Stimulated activated CD4-positive, alpha-beta T cell treated with anti-CD3 and anti-CD28 coated beads, Interleukin-4, amount 100 ng/mL, for 4 hours (primary cell): ENCODE measurements around the gene PLAU.
"Not testable (repeated sequence)": the region's sequence is repeated elsewhere in the genome, so short reads cannot be mapped to it uniquely, and the experiment has no call there.

ENCODE experiments used
- DNase-seq, 2 experiments: peaks; one replicate each; pipeline ENCODE4 v3.0.0-alpha.2; 2020

The PLAU gene

DNA sequence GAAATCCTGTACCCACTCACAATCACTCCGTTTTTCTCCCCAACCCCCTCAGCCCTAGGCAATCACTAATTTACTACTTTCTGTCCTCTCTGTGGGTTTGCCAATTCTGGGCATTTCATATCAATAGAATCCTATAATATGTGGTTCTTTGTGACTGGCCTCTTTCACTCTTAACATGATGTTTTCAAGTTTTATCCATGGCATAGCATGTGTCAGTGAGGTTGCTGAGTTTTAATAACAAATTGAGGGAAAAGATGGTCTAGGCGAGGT is 11.9 kb downstream of the PLAU start:
- DNase-seq, result no peak

DNA sequence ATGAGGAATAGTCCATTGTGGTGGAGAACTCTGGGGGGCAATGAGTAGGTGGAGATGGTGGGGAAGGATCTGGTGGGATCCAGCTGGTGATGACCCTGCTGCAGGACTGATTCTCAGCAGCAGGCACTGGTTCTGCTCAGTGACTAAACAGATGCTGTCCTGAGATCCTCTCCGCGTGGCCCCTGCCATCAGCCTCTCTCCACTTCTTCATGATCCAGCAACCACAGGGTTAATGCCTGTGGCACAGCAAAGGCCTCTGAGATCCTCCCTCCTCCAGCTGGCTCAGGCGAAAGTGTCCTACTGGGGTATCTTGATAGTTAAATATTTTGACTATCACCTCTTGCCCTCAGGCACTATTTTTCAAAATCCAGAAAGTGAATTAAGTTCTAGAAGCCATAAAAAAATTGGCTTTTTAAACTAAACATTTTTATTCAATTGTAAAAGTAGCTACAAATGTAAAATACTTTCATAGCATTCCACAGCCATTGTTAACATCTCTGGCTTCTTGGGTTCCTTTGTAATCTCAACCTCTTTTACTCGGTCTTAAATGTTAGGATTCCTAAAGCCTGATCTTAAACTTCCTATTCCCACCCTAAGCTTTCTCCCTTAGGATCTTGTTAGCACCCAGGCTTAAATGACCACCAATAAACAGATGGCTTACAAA is 13.1 kb downstream of the PLAU start:
- no peak for DNase-seq

DNA sequence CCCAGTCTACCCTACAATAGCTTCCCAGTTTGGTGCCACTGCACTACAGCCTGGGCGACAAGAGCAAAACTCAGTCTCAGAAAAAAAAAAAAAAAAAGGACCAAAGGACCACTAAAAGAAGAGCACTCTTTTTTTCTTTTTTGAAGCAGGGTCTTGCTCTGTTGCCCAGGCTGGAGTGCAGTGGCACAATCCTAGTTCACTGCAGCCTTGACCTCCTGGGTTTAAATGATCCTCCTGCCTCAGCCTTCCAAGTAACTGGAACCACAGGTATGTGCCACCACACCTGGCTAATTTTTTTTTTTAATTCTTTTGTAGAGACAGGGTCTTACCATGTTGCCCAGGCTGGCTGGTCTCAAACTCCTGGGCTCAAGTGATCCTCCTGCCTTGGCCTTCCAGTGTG is 14.0 kb downstream of the PLAU start:
- DNase-seq, result no peak

DNA sequence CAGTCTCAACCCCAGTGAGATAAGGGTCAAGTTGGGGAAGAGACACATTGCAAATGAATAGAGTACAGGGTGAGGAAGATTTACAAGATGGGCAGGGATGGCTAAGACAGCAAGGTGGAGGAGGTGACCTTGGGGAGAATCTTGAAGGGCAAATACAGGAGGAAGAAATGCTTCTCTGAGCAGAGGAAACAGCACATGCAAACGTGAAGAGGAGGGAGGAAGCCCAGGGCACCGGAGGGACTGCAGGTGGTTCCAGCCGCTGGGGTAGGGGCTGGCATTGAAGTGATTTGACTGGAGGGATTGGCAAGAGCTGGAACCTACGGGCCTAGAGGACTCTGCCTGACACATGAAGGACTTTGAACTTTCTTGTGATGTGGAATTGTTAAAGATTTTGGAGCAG is 14.6 kb downstream of the PLAU start:
- no peak for DNase-seq

DNA sequence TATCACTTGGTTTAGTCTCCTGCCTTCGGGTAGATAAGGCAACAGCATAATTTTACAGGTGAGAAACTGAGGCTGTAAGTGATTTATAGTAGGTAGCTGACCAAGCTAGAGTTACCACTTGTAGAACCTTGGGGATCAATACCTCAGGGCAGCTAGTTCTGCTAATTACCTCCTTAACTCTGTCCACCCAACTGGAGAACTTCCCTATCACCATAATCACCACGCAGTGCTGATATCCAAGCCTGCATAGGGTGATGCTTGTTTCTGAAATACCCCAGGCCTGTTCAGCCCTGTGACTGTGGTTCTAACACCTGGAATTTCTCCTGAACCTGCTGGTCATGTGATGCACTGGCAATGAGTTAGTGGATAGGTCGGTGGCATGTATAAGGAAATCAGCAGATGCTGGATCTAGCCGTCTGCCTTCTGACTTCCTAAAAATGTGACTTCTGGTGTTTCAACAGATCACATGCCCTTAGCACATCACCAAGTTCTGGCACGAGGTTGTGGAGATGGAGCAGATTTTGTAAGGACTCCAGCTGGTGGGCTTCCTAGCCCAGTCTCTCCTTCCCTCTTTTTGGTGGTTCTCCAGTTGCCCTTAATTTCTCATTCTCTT is 15.3 kb downstream of the PLAU start:
- DNase-seq, result no peak

DNA sequence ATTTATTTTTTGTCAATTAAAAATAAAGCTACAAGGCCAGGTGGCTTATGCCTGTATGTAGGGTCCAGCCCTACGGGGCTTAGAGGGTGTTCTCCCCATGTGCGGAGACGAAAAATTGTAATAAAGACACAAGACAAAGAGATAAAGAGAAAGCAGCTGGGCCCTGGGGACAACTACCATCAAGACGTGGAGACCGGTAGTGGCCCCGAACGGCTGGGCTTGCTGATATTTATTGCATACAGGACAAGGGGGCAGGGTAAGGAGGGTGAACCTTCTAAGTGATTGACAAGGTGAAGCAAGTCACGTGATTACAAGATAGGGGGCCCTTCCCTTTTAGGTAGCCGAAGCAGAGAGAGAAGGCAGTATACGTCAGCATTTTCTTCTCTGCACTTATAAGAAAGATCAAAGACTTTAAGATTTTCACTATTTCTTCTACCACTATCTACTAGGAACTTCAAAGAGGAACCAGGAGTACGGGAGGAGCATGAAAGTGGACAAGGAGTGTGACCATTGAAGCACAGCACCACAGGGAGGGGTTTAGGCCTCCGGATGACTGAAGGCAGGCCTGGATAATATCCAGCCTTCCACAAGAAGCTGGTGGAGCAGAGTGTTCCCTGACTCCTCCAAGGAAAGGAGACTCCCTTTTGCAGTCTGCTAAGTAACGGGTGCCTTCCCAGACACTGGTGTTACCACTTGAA is 19.8 kb downstream of the PLAU start:
- DNase-seq, result not testable (repeated sequence)

DNA sequence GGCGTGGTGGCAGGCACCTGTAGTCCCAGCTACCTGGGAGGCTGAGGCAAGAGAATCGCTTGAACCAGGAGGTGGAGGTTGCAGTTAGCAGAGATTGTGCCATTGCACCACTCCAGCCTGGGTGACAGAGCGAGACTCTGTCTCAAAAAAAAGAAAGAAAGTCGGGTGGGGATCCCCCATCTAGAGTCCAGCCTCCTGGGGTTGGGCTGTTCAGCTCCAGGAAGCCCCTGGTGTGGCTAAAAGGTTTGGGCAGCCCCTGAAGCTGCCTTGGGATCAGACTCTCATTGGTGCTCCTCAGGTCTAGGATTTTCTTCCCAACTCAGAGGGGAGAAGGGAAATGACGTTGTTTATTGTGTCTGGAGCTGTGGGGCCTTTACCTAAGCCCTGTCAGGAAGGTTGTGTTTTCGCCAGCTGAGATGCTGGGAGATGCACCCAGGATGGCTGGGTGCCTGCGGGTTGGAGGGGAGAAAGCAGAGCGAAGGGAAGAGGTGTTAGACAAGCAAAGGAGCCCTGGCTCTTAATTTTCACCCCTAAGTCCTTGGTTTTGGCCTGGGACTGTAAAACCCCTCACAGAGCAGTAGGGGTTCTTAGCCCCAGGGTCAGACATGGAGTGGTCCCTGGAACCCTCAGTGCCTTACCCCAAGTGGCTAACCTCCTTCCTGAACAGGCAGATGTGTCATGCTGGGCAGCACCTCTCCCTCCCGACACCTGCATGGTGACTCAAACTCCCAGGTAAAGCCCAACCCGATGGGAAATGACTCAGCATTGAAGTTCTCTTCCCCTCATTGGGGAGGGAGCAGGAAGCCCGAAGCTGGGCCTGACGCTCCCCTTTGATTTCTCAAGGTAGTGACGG is 21.1 kb downstream of the PLAU start:
- peak; percentile 43 to 85 for DNase-seq

DNA sequence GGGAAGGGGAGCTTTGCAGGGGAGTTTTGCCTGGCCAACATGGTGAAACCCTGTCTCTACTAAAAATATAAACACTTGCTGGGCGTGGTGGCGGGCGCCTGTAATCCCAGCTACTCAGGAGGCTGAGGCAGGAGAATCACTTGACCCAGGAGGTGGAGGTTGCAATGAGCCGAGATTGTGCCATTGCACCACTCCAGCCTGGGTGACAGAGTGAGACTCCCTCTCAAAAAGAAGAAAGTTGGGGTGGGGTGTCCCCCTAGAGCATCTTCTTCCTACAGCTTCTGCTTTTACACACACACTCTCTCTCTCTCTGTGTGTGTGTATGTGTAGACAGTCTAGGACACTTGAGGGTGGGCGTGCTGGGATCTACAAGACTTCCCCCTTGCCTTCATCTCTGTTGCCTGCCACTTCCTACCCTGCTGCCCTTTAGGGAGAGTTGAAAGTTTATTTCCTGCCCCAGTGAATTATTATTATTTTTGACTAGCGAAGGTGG is 21.7 kb downstream of the PLAU start:
- no peak for DNase-seq

DNA sequence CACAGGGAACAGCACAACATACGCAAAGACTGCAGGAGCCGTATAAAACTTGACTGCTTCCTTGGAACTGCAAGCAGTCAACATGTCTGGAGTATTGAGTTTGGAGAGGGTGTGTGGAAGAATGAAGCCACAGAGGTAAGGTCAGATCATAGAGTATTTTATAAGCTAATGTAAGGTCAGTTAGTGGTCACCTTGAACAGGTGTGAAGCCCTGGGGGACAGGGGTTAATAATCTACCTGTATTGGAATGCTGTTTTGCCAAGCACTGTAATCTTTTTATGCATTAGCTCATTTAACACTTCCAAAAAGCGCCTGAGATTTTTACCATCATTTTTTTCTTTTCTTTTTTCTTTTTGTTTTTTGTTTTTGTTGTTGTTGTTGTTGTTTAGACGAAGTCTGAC is 23.1 kb downstream of the PLAU start:
- no peak for DNase-seq

DNA sequence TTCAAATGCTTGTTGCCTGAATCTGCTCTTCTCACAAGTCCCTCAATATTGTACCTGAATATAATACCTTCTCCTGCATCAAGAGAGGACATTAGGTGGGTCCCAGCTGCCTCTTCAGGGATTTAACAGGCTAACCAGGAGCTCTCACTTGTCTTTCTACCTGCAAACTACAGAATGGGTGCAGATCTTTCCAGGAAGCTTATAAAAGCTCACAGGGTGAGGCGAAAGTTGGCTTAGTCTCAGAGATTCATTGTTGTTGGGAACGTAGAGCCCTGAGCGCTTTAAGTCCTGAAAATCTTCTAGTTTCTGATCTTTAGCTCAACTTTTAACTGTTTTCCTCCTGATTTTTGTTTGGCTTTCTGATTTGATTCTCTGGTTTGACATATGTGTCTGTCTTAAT is 25.0 kb downstream of the PLAU start:
- no peak for DNase-seq

DNA sequence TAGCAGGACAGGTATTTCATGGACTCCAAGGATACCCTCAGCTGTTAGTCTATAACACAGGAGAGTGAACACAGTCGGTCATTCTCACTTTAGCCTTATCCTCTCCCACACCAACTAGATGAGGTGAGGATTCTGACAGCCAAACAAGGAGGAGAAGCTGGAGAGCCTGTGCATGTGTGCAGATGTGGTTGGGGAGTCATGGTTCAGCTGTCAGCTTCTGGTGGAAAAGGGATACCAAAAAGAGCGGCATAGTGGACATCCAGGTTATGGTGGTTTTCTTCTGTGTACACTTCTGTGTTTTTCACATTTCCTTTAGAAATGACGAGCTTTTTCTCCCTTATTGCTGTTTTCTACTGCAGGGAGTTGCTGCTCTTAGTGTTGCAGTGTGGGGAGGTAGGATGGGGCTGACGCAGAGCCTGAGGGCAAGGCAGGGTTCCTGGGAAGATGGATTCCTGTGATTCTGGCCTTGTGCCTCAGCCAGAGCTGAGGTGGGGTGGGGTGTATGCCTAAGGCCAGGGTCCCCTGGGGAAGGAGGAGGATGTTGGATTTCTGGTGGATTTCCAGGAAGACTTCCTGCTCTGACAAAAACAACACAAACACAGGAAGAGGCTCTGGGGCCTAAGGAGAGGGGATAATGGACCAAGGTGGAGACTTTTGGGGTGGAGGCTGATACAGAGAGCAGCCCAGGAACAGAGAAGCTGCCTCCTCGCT is 26.6 kb downstream of the PLAU start:
- no peak for DNase-seq

DNA sequence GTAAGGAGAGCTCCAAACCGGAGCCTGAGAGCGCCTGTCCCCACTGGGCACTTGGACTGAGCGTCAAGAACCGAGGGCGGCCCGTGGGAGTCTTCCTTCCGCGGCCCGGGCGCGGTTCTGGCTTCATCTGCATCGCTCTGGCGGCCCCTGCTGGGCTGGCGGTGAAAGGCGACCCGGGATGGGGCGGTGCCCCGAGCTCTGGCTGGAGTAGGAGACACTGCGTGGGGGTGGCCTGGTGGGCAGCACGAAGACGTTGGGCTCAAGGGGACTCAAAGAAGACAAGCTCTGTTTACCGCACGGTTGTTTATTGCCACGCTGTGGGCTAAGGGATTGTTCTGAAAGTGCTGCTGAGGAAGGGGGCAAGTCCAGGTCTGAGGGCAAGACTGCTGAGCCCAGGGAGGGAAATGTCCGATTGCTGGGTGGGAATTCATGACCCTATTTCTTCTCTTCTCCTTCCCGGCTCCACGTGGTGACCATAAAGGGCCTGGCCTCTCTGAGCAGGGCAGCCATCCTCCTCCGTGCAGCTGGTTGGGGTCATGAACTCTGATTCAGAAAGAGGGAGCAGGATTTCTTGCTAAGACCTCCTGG is 29.8 kb downstream of the PLAU start:
- DNase-seq, result peak; percentile 74 to 83

DNA sequence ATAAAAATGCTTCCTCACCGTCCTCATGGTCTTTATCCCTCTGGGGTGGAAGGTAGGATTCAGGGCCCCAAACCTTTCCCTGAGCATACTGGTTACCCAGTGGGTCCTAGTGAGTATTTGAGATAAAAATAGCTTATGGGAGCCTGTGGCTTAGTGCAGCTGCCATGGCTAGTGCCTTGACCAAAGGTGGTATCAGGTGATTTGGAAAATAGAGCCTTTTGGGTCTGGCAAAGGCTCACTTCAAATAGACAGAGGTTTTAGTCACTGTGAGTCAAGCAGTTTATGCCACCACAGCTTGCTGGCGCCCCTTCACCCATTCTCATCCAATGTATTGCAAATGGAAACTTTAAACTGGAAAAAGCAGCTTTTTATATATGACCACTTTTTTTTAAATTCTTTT is 30.4 kb downstream of the PLAU start:
- no peak for DNase-seq

DNA sequence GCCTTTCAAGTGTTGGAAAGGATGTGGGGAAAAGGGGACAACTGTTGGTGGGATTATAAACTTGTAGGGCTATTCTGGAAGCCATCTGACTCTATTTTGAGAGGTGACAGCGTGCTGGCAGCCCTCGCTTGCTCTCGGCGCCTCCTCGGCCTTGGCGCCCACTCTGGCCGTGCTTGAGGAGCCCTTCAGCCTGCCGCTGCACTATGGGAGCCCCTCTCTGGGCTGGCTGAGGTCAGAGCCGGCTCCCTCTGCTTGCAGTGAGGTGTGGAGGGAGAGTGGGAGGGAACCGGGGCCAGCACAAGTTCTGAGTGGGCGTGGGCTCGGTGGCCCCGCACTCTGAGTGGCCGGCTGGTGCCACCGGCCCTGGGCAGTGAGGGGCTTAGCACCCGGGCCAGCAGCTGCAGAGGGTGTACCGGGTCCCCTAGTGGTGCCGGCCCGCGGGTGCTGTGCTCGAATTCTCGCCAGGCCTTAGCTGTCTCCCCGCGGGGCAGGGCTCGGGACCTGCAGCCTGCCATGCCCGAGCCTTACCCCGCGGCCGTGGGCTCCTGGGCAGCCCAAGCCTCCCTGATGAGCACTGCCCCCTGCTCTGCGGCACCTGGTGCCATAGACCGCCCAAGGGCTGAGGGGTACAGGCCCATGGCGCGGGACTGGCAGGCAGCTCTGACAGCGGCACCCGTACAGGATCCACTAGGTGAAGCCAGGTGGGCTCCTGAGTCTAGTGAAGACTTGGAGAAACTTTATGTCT is 33.6 kb downstream of the PLAU start:
- DNase-seq, result no peak

DNA sequence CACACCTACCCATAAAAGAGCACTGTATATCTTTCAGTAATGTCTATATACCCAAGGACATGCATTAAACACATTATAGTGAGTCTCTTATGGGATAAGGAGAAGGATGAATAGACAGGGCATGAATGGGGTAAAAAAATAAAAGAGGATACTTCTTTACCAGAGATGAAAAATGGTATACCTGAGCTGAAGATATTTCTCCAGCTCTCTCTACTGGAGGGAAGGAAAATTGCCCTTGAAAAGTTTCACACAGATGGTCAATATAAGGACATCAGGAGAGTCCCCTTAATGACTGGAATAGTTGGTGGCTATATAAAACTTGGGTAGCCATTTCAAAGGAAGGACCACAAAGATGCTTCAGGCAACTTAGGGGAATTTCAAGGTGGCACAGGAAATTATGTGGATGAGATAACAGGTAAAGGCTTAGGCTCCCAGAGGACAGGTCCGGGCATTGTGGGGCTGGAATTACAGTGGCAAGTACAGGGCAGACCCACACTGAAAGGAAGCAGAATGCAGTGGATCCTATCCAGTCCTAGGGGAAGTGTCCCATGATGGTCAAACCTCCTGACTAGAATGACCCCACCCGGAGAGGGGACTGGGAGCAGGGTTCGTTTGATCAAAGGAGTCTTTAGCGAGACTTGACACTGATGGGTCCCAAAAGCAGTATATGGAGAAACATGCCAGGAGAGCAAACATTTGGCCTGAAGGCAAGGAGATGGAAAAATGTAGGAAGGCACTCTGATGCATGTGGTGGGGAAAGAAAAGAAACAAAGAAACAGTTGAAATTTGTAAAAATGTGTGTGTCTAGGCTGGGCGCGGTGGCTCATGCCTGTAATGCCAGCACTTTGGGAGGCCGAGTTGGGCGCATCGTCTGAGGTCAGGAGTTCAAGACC is 35.6 kb downstream of the PLAU start:
- DNase-seq, result no peak

DNA sequence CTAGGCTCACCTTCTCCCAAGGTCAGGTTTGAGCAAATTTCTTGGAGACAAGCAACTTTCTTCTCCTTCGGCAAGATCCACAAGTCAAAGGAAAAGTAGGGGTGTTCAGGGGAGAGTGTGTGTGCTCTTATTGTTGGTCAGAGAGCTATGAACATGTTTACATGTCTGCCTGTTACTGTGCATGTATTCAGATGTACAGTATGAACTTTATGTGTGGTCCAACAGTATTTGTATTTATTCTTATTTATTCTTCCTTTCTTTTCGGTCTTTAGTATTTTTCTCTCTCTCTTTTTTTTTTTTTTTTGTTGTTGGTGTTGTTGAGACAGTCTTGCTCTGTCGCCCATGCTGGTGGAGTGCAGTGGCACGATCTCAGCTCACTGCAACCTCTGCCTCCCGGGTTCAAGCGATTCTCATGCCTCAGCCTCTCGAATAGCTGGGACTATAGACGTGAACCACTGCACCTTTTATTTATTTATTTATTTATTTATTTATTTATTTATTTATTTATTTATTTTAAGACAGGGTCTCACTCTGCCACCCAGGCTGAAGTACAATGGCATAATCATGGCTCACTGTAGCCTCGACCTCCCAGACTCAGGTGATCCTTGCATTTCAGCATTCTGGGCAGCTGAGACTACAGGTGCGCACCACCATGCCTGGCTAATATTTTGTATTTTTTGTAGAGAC is 38.2 kb downstream of the PLAU start:
- DNase-seq, result no peak

DNA sequence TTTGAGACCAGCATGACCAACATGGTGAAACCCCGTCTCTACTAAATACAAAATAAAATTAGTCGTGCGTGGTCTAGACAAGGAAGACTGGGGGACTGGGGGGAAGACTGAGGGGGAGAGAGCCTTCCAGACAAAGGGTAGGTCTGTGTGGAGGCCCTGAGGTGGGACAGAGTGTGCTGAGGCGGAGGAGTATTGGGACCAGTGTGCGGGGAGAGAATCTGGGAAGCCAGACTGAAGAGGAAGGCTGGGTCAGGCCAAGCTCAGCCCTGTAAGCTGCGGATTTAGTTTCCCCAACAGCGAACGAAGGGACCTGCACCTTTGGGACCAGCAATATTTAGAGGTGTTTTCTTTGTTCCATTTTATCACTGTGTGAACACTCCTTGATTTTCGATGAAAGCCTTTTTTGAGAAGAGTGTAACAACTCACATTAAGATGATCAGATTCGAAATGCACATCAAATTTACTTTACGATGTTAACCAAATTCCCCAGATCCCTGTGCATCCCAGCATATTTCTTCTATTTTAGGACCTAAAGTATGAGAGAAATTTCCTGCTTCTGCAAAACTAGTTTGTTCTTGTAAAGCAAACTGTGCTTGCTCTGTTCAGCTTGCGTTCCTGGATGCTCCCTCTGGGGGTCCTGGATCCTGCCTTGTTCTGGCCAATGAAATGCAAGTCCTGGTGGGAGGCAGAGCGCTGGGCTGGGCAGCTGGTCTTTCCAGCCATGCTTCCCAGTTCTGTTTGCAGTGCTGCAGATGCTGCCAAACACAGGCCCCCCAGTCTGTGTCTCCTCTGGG is 39.4 kb downstream of the PLAU start:
- no peak for DNase-seq

DNA sequence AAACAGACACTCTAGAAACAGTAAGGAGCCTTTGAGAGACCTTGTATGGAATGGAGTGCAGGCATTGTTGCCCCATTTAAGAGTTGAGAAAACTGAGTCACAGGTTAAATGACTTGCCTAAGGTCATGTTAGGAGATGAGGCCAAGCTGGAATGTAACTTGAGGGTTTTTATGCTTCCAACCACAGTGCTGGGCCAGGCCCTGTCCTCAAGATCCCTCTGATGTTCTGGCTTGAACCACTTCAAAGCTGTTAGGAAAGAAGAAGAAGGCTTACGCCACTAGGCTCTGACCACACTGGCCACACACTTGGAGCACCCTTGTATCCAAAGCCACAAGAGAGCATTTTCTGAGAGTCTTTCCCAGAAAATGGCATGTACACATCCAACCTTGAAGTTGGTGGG is 42.7 kb downstream of the PLAU start:
- DNase-seq, result no peak

DNA sequence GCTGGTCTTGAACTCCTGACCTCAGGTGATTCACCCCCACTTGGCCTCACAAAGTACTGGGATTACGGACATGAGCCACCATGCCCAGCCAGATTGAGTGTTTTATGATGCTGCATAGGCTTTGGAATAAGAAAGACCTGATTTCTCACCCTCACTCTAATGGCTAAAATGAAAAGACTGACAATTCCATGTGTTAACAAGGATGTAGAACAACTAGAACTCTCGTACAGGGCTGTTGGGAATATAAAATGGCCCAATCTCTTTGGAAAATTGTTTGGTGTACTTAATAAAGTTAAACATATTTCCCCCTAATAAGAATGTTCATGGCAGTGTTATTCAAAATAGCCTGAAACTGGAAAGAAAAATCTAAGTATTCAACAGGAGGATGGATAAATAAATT is 43.8 kb downstream of the PLAU start:
- no peak for DNase-seq
